B cell (primary cell): ENCODE measurements around the gene HEYL.

Experiments used
- EZH2 ChIP-seq: IDR thresholded peaks from 2 replicates; pipeline ENCODE4 v1.6.1; 2012; ENCODE audit warnings: borderline replicate concordance, low read depth, mild to moderate bottlenecking, moderate library complexity, low read length; ENCODE audit not compliant: insufficient read depth, poor library complexity, severe bottlenecking
- TF ChIP-seq, protein P1 (sequence below): fragments of 200-600 bp; IDR thresholded peaks from one replicate; pipeline ENCODE4 v1.8.0; 2022; ENCODE audit warnings: antibody characterized with exemption, mild to moderate bottlenecking

DNA sequence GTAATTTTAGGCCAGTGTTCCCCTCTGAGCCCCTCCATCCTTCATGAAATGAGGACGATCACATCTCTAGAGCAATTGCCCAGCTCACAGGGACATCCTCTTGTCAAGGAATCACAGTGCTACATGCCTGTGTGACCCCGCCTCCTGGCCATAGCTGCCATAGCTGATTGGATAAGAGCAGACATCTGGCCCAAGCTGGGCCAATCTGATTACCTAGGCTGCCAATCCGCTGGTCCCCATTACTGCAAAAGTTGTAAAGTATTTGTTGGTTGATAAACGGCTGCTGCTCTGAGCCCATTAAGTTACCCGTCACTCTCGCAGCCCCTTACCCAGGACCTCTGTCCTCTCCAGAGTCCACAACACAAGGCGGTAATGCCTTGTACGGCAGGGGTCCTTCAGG, 24.1 kb upstream of the HEYL start:
- TF ChIP-seq, protein P1, sequence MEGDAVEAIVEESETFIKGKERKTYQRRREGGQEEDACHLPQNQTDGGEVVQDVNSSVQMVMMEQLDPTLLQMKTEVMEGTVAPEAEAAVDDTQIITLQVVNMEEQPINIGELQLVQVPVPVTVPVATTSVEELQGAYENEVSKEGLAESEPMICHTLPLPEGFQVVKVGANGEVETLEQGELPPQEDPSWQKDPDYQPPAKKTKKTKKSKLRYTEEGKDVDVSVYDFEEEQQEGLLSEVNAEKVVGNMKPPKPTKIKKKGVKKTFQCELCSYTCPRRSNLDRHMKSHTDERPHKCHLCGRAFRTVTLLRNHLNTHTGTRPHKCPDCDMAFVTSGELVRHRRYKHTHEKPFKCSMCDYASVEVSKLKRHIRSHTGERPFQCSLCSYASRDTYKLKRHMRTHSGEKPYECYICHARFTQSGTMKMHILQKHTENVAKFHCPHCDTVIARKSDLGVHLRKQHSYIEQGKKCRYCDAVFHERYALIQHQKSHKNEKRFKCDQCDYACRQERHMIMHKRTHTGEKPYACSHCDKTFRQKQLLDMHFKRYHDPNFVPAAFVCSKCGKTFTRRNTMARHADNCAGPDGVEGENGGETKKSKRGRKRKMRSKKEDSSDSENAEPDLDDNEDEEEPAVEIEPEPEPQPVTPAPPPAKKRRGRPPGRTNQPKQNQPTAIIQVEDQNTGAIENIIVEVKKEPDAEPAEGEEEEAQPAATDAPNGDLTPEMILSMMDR = no peak
- no peak for TF ChIP-seq EZH2
